ENCODE results near the gene ABCD3.

DNA sequence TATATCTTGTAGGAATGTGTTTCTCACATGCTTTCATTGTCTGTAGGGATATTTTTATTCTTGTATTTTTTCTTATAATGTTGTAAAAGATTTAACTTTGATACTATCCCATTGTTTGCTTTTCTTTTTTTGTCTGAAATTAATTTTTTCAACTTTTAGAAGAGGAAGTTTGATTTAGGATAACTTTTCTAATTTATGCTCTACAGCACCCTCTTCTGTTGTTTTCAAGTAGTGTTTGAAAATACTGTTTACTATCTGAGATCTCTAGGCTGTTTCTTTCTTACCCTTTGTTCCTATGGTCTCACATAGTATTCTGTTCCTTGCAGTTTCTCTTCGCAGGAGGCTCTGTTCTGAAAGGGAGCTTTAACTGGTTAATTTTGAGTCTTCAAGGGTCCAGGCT lies 21.9 kb downstream of the ABCD3 start:
- no peak for TF ChIP-seq POLR2A (IDR thresholded peaks at IDR 0.05)
- no peak for TF ChIP-seq CTCF (IDR thresholded peaks at IDR 0.05)
- TF ChIP-seq EP300 (IDR thresholded peaks at IDR 0.05): no peak
